Measurements from ENCODE around the gene BTBD9. TPM values are rescaled to one million over a fixed set of nuclear protein-coding genes. Genes with fewer than 3 reads are reported as not detected.

Gene BTBD9
- polyA plus RNA-seq, 1 donor (not counting 4 experiments of a cell fraction or from before 2014, with no cell fraction given), result 6.8 TPM

- no peak for DNase-seq (ENCODE audit: low read depth, low spot score)
- H3K9me1 ChIP-seq (ENCODE audit: control insufficient read depth, extremely low read depth, insufficient read depth, low read length), result no peaks in the 10 kb centered on the region
- no peak for FAIRE-seq
- TF ChIP-seq CTCF (optimal IDR thresholded peaks at IDR 0.05 in 1 of 3, IDR thresholded peaks at IDR 0.05 in 1 of 3, conservative IDR thresholded peaks at IDR 0.05 in 1 of 3; ENCODE audit: extremely low read depth in 1 of 3, insufficient read depth in 2 of 3, low read length in 3 of 3), result no peak
- TF ChIP-seq EZH2 (IDR thresholded peaks at IDR 0.05; ENCODE audit: low read length), result no peak
- peaks cover 3 to 7% of the 10 kb centered on the region in 2 experiments for H3K36me3 ChIP-seq (ENCODE audit: control insufficient read depth in 2 of 2, extremely low read depth in 1 of 2, insufficient read depth in 2 of 2, low read length in 2 of 2)
- dilution Hi-C loops (cut with MboI; ENCODE audit: extremely low pct_ligation_motif_present, low sequenced_read_pairs), result no loop called here
- no peaks in the 10 kb centered on the region for H3K27me3 ChIP-seq (ENCODE audit: control insufficient read depth, extremely low read depth, insufficient read depth, low read length)
- H3K4me1 ChIP-seq (ENCODE audit: control insufficient read depth, extremely low read depth, insufficient read depth, low read length), result no peaks in the 10 kb centered on the region
- no peaks in the 10 kb centered on the region for H3K9me3 ChIP-seq (ENCODE audit: control insufficient read depth, low read depth, low read length)
- H3K9ac ChIP-seq (ENCODE audit: control insufficient read depth, extremely low read depth, insufficient read depth, low read length), result no peak overlapping the region
- H3K79me2 ChIP-seq (ENCODE audit: control insufficient read depth, insufficient read depth, low read length), result peaks cover 9% of the 10 kb centered on the region
- H2AFZ ChIP-seq (ENCODE audit: control insufficient read depth, low read length), result no peak overlapping the region
- H3K4me3 ChIP-seq (ENCODE audit: control insufficient read depth in 2 of 3, extremely low read depth in 1 of 3, insufficient read depth in 2 of 3, low read depth in 1 of 3, low read length in 3 of 3), result no peak overlapping the region
- peaks cover 3% of the 10 kb centered on the region for H4K20me1 ChIP-seq (ENCODE audit: control insufficient read depth, extremely low read depth, insufficient read depth, low read length)
- no peak overlapping the region for H3K4me2 ChIP-seq (ENCODE audit: control insufficient read depth, extremely low read depth, insufficient read depth, low read depth, low read length)
- H3K27ac ChIP-seq (ENCODE audit: control insufficient read depth, insufficient read depth, low read length), result no peak overlapping the region
Measured at GRCh38 chr6:38134704-38135088, 505.0 kb downstream of the BTBD9 start.

GRCh38 chr6:38133932-38134703, 505.6 kb downstream of the BTBD9 start:
- dilution Hi-C loops (cut with MboI; ENCODE audit: extremely low pct_ligation_motif_present, low sequenced_read_pairs), result no loop called here
- no peak for FAIRE-seq
- Histone ChIP-seq H2AFZ (ENCODE audit: control insufficient read depth, low read length) (no peak overlapping the region), H3K4me1 (ENCODE audit: control insufficient read depth, extremely low read depth, insufficient read depth, low read length) (no peaks in the 10 kb centered on the region), H3K9me3 (ENCODE audit: control insufficient read depth, low read depth, low read length) (no peaks in the 10 kb centered on the region), H3K27ac (ENCODE audit: control insufficient read depth, insufficient read depth, low read length) (no peak overlapping the region), H3K36me3 (ENCODE audit: control insufficient read depth in 2 of 2, extremely low read depth in 1 of 2, insufficient read depth in 2 of 2, low read length in 2 of 2) (peaks cover 0 to 7% of the 10 kb centered on the region in 2 experiments), H3K9ac (ENCODE audit: control insufficient read depth, extremely low read depth, insufficient read depth, low read length) (no peak overlapping the region), H3K79me2 (ENCODE audit: control insufficient read depth, insufficient read depth, low read length) (peaks cover 11% of the 10 kb centered on the region), H3K9me1 (ENCODE audit: control insufficient read depth, extremely low read depth, insufficient read depth, low read length) (no peaks in the 10 kb centered on the region), H4K20me1 (ENCODE audit: control insufficient read depth, extremely low read depth, insufficient read depth, low read length) (peaks cover 3% of the 10 kb centered on the region), H3K27me3 (ENCODE audit: control insufficient read depth, extremely low read depth, insufficient read depth, low read length) (no peaks in the 10 kb centered on the region), H3K4me3 (ENCODE audit: control insufficient read depth in 2 of 3, extremely low read depth in 1 of 3, insufficient read depth in 2 of 3, low read depth in 1 of 3, low read length in 3 of 3) (no peak overlapping the region), H3K4me2 (ENCODE audit: control insufficient read depth, extremely low read depth, insufficient read depth, low read depth, low read length) (no peak overlapping the region)
- DNase-seq (ENCODE audit: low read depth, low spot score), result no peak
- TF ChIP-seq CTCF (optimal IDR thresholded peaks at IDR 0.05 in 1 of 3, IDR thresholded peaks at IDR 0.05 in 1 of 3, conservative IDR thresholded peaks at IDR 0.05 in 1 of 3; ENCODE audit: extremely low read depth in 1 of 3, insufficient read depth in 2 of 3, low read length in 3 of 3), result no peak
